OCI-LY7 (cell line): ENCODE results near the gene KIAA1671. TPM values are rescaled to one million over a fixed set of nuclear protein-coding genes. Genes with fewer than 3 reads are reported as not detected.

ENCODE experiments used
- BruUV-seq: library from RNA; stranded (reverse); fragments of 400-500 nt; replicated peaks from 2 replicates; lab custom pipeline; 2021; lab: Mats Ljungman, UMichigan
- CTCF ChIA-PET: fragments of 300-600 bp; sonication (Branson Sonifier 250); formaldehyde crosslinking; loops from one replicate; lab custom pipeline; 2022; ENCODE audit warnings: antibody characterized with exemption; ENCODE audit not compliant: unreplicated experiment; lab: Charles Lee
- POLR2A ChIA-PET: fragments of 300-600 bp; sonication (Branson Sonifier 250); formaldehyde crosslinking; loops from one replicate; lab custom pipeline; 2022; ENCODE audit warnings: antibody characterized with exemption; lab: Charles Lee
- DNase-seq: peaks from one replicate; pipeline ENCODE4 v3.0.0-alpha.2; 2015; ENCODE audit warnings: low spot score
- H2AFZ ChIP-seq: fragments of 200-600 bp; sonication (generic), shearing (Covaris generic); 2 replicates; pipeline ENCODE4 v1.6.1; 2014; ENCODE audit warnings: mild to moderate bottlenecking, antibody characterized with exemption, low read length, moderate library complexity
- H3K27ac ChIP-seq: fragments of 200-600 bp; sonication (generic); 2 replicates; pipeline ENCODE4 v1.5.1; 2014; ENCODE audit warnings: mixed run types, low read depth, mild to moderate bottlenecking, moderate library complexity, low read length, inconsistent platforms; ENCODE audit not compliant: poor library complexity, severe bottlenecking
- H3K36me3 ChIP-seq: fragments of 200-600 bp; sonication (generic); 2 replicates; pipeline ENCODE4 v1.6.1; 2014; ENCODE audit warnings: mild to moderate bottlenecking, antibody characterized with exemption, low read length, moderate library complexity, mixed read lengths; ENCODE audit not compliant: insufficient read depth
- H3K4me1 ChIP-seq: fragments of 200-600 bp; sonication (generic); 2 replicates; pipeline ENCODE4 v1.5.1; 2014; ENCODE audit warnings: mild to moderate bottlenecking, low read length; ENCODE audit not compliant: insufficient read depth, poor library complexity, severe bottlenecking
- H3K4me2 ChIP-seq: fragments of 200-600 bp; sonication (generic); 2 replicates; pipeline ENCODE4 v1.6.1; 2014; ENCODE audit warnings: mild to moderate bottlenecking, low read length
- H3K4me3 ChIP-seq: fragments of 200-600 bp; sonication (generic); 2 replicates; pipeline ENCODE4 v1.5.1; 2014; ENCODE audit warnings: mild to moderate bottlenecking, low read depth, low read length; ENCODE audit not compliant: poor library complexity, severe bottlenecking
- H3K79me2 ChIP-seq: fragments of 200-600 bp; sonication (generic); 2 replicates; pipeline ENCODE4 v1.6.1; 2016; ENCODE audit warnings: low read depth, mild to moderate bottlenecking, low read length, moderate library complexity, mixed read lengths; ENCODE audit not compliant: insufficient read depth
- H3K9me2 ChIP-seq: fragments of 200-600 bp; sonication (generic); 2 replicates; pipeline ENCODE4 v1.6.1; 2016; ENCODE audit warnings: mild to moderate bottlenecking, low read length, mixed read lengths; ENCODE audit not compliant: insufficient read depth
- H3K9me3 ChIP-seq: fragments of 200-600 bp; sonication (generic); 2 replicates; pipeline ENCODE4 v1.6.1; 2014; ENCODE audit warnings: mild to moderate bottlenecking, mixed run types, low read length, mixed read lengths
- H4K20me1 ChIP-seq: fragments of 200-600 bp; sonication (generic); 2 replicates; pipeline ENCODE4 v1.6.1; 2014; ENCODE audit warnings: mild to moderate bottlenecking, antibody characterized with exemption, low read length, moderate library complexity, mixed read lengths; ENCODE audit not compliant: insufficient read depth
- CTCF ChIP-seq: fragments of 200-600 bp; sonication (generic); conservative IDR thresholded peaks from 2 replicates; pipeline ENCODE4 v1.5.1; 2014; ENCODE audit warnings: mild to moderate bottlenecking, antibody characterized with exemption, low read length, moderate library complexity, mixed read lengths
- EZH2phosphoT487 ChIP-seq: fragments of 200-600 bp; sonication (generic); IDR thresholded peaks from 2 replicates; pipeline ENCODE4 v1.6.1; 2018; ENCODE audit warnings: low read depth, borderline replicate concordance, mild to moderate bottlenecking, mixed run types, antibody characterized with exemption, low read length, moderate library complexity, mixed read lengths
- intact Hi-C: fragments of 100-400 bp; cut with micrococcal nuclease; formaldehyde crosslinking; loops from one replicate; pipeline ENCODE4 v1.10.0; 2022; ENCODE audit not compliant: unreplicated experiment
- total RNA-seq, 2 experiments: library from RNA; depleted of rRNA in 1 of 2; stranded (reverse); fragments of >200 nt in 1 of 2; shearing (Covaris generic) in 1 of 2; gene quantifications; 2 replicates each; pipeline ENCODE4 v1.2.3, GENCODE V29; 2014 to 2022

Gene KIAA1671
- total RNA-seq, 2 experiments from 2014 or later = not detected

- no peaks in the 10 kb centered on the region for H3K36me3 ChIP-seq
- no peak overlapping the region for H2AFZ ChIP-seq
- H3K79me2 ChIP-seq = no peaks in the 10 kb centered on the region
- no peak overlapping the region for H3K4me3 ChIP-seq
- H3K4me1 ChIP-seq = no peaks in the 10 kb centered on the region
- no TSS peak for BruUV-seq
- no peaks in the 10 kb centered on the region for H3K9me3 ChIP-seq
- intact Hi-C loops = no loop called here
- no peaks in the 10 kb centered on the region for H3K9me2 ChIP-seq
- POLR2A ChIA-PET = no interaction called here
- H3K4me2 ChIP-seq = no peak overlapping the region
- no peak for DNase-seq
- H4K20me1 ChIP-seq = no peaks in the 10 kb centered on the region
- H3K27ac ChIP-seq = no peak overlapping the region
- TF ChIP-seq EZH2phosphoT487 (no peak), CTCF (no peak)
- CTCF ChIA-PET = no interaction called here
Measured at GRCh38 chr22:25120093-25120561, 167.6 kb downstream of the KIAA1671 start.

GRCh38 chr22:25120761-25121212 lies 168.3 kb downstream of the KIAA1671 start:
- CTCF ChIA-PET = no interaction called here
- H3K4me2 ChIP-seq = no peak overlapping the region
- BruUV-seq = no TSS peak

More at GRCh38 chr22:25120761-25121212, 168.3 kb downstream of the KIAA1671 start:
- no peak for DNase-seq
- no peak overlapping the region for H3K27ac ChIP-seq
- H4K20me1 ChIP-seq = no peaks in the 10 kb centered on the region
- H3K9me2 ChIP-seq = no peaks in the 10 kb centered on the region
- H3K9me3 ChIP-seq = no peaks in the 10 kb centered on the region
- H2AFZ ChIP-seq = no peak overlapping the region
- intact Hi-C loops = no loop called here
- TF ChIP-seq CTCF (no peak), EZH2phosphoT487 (no peak)
- H3K4me1 ChIP-seq = no peaks in the 10 kb centered on the region
- no peaks in the 10 kb centered on the region for H3K36me3 ChIP-seq
- POLR2A ChIA-PET = no interaction called here
- no peak overlapping the region for H3K4me3 ChIP-seq
- H3K79me2 ChIP-seq = no peaks in the 10 kb centered on the region
